Uterus (tissue), 2 donors: Measurements from ENCODE around the gene RPS6KC1.

ENCODE experiments used
- CTCF ChIP-seq, 4 experiments: fragments of 200-600 bp in 2 of 4; fragments of 450-650 bp in 2 of 4; sonication (generic) in 2 of 4; IDR thresholded peaks; one replicate each; pipeline ENCODE4 v1.5.1; 2016 to 2019; ENCODE audit warnings: antibody characterized with exemption in 4 of 4, mild to moderate bottlenecking in 2 of 4, moderate library complexity in 1 of 4
- POLR2A ChIP-seq, 2 donors: fragments of 450-650 bp; IDR thresholded peaks; one replicate each; pipeline ENCODE4 v1.6.1; 2016; ENCODE audit warnings: antibody characterized with exemption in 2 of 2, mild to moderate bottlenecking in 1 of 2, moderate library complexity in 1 of 2

GRCh38 chr1:213075725-213076124, 24.7 kb downstream of the RPS6KC1 start:
- TF ChIP-seq CTCF (IDR thresholded peaks at IDR 0.05) (no peak), POLR2A (IDR thresholded peaks at IDR 0.05) (no peak)
